AG04449 (cell line): ENCODE measurements around the gene TFF2.

Experiments used
- CTCF ChIA-PET: fragments of 350-600 bp; formaldehyde crosslinking; extraction: SDS; loops from one replicate; lab custom pipeline; 2021; ENCODE audit warnings: antibody characterized with exemption; lab: Yijun Ruan, JAX
- POLR2A ChIA-PET: fragments of 400-600, 350-600 bp; formaldehyde crosslinking; extraction: SDS; loops from one replicate; lab custom pipeline; 2020; ENCODE audit warnings: antibody characterized with exemption, inconsistent platforms; lab: Yijun Ruan, JAX
- DNase-seq: peaks from one replicate; pipeline ENCODE4 v3.0.0-alpha.2; 2010; ENCODE audit warnings: low read depth, low spot score
- H3K4me3 ChIP-seq: 2 replicates; pipeline ENCODE4 v1.5.1; 2011; ENCODE audit warnings: low read depth, mild to moderate bottlenecking, control low read depth, low read length
- CTCF ChIP-seq: IDR thresholded peaks from one replicate; pipeline ENCODE4 v1.5.1; 2011; ENCODE audit warnings: mild to moderate bottlenecking, moderate library complexity, low read length, control low read depth, inconsistent platforms; ENCODE audit not compliant: insufficient read depth; ENCODE audit errors: missing control alignments

Gene TFF2

DNA sequence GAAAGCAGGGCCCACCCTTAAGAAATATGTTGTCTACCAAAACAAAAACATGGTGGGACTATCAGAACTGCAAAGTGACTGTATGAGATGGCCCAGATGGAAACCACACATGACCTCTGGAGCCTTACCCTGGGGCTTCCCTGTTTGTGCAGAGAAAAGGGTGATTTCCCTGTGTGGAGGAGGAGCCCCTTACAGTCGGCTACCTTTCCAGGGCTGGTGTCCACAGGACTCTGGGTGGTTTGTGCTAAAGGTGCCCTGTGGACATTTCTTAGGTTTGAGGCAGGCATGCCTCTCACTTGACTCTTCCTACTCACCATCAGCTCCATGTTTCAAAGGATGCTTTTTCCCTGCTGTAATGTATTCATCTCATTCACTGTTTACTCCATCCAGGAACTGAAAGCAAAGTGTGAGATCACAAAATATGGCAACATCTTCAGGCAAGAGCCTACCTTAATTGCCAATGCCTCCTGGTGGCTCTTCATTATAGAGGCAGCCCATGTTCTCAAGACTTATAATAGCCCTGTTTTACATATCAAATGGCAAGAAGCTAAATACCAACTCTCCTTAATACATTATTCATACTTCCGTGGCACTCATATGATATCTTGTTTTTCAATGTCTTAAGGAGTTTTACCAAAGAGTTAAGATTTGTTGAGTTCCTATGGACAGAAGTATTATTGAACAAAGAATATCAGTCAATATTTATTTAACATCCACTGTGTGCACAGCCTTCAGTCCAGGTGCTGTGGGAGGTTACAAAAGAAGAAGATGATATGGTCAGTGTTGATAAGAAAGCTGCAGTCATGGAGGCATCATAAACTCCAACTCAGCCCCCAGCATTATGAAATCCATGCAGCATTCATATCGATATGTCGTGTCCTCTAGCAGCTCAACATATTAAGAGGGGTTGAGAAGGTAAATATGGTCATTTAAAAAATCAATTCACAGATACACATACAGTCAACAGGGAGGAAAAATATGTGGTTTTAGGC lies 20.1 kb downstream of the TFF2 start:
- POLR2A ChIA-PET: no interaction called here
- CTCF ChIA-PET: interaction anchor here (0.5 kb wide), 1 partner anchor 45 kb away, joined by 3 read pairs; no protein-coding TSS in a partner anchor
- no peak for DNase-seq

DNA sequence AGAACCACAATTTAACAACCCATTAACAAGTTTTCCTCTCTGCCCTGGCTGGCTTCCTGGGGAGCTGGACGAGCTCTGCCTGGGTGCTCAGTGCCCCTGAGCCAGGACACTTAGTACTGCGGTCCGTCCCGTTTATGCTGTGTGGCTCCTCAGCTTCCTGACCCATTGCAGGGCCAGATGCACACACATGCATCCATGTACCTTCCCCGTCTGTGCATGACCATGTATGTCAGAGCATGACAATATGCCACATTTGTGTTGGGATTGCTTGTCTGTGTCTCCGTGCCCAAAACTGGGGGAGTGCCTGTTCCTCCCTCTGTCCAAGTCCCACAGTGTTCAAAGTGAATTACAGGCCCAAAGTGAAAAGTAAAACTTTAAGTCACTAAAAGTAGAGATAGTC lies 25.9 kb downstream of the TFF2 start:
- ChIA-PET CTCF (no interaction called here), POLR2A (no interaction called here)

More for the DNA sequence above, 20.1 kb downstream of the TFF2 start:
- H3K4me3 ChIP-seq: no peak overlapping the region
- no peak for TF ChIP-seq CTCF

DNA sequence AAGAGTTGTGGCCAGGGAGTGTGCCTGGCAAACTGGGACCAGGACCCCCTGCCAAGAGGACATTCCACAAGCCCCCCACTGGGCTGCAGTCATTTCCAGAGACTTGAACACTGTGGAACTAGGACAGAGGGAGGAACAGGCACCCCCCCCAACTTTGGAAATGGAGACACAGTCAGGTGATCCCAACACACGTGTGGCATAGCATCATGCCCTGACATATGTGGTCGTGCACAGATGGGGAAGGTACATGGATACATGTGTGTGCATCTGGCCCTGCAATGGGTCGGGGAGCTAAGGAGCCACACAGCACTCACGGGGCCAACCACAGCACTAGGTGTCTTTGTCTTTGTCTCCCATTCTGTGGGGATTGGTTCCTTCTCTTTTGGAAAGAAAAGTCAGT lies 28.9 kb downstream of the TFF2 start:
- DNase-seq: no peak
- ChIA-PET POLR2A (no interaction called here), CTCF (no interaction called here)

More for the DNA sequence above, 25.9 kb downstream of the TFF2 start:
- no peak for TF ChIP-seq CTCF
- H3K4me3 ChIP-seq: no peak overlapping the region
- DNase-seq: no peak

DNA sequence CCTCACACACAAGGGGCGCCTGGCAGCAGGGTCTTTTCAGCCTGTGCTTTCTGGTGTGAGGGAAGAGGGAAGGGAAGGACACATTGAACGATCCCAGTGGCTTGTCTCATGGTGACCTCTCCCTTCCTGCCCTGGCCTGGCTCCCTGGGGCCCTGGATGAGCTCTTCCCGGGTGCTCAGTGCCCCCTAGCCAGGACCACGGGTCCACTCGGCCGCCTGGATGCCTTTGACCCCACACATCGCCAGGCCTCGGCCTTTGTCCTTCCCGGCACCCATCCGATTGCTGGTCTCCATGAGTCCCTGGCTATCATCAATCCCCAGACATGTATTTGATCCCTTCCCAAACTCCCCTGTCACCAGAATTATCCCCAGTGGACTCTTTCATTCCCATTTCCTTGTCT lies 29.6 kb downstream of the TFF2 start:
- H3K4me3 ChIP-seq: no peak overlapping the region
- no peak for DNase-seq
- POLR2A ChIA-PET: no interaction called here
- CTCF ChIA-PET: no interaction called here
- no peak for TF ChIP-seq CTCF

More for the DNA sequence above, 28.9 kb downstream of the TFF2 start:
- no peak overlapping the region for H3K4me3 ChIP-seq
- TF ChIP-seq CTCF: no peak

DNA sequence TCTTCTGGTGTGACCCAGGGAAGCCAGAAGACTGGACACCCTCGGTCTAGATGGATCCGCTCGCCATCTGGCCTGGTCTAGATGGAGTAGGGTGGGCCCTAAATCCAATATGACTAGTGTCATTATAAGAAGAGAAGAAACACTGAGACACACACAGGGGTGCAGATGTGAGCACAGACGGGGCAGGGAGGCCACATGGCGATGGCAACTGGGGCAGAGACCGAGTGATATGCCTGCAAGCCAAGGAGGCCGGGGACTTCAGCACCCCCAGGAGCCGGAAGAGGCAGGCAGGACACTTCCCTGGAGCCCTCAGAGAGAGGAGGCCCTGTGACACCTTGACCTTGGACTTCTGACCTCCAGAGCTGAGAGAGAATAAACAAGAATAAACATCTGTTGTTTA lies 30.0 kb downstream of the TFF2 start:
- ChIA-PET CTCF (no interaction called here), POLR2A (no interaction called here)
- TF ChIP-seq CTCF: no peak
- no peak overlapping the region for H3K4me3 ChIP-seq
- no peak for DNase-seq

DNA sequence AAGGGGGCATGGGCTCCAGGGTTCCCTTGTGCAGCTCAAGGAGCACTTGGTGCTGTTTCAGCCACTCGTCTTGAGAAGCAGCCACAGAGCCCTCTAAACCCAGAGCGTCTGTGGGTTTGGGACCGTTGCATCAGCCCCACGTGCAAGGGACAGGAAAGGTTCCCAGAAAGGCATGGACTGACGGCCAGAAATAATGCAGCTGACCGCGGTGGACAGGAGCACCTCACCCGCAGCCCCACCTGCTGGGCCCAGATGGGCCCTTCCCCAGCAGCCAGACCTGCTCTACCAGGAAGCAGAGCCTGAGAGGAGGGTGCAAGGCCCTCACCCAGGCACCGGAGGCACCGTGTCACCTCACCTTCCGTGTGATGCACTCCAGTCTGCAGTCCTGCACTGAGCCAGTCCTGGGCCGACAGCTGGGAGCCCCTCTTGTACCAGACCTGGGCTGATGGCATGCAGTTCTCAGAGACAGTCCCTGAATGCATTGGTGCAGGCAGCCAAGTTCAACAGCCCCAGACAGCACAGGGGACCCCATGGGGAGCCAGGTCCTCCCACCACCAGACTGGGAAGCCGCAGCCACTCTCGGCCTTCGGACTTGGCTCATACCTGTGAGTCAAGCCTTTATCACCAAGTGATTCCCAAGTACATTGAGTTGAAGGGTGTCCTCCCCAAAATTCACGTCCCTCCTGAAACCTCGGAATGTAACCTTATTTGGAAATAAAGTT lies 30.8 kb downstream of the TFF2 start:
- POLR2A ChIA-PET: no interaction called here
- CTCF ChIA-PET: no interaction called here
- H3K4me3 ChIP-seq: no peak overlapping the region
- DNase-seq: no peak
- TF ChIP-seq CTCF: no peak
